H1 (cell line): Measurements from ENCODE around the gene GAS7. TPM values are rescaled to one million over a fixed set of nuclear protein-coding genes. Genes with fewer than 3 reads are reported as not detected.

Source experiments
- CTCF ChIA-PET: fragments of 300-600 bp; sonication (Branson Sonifier 250); formaldehyde crosslinking; loops from one replicate; lab custom pipeline; 2021; ENCODE audit not compliant: partially characterized antibody; lab: Charles Lee
- POLR2A ChIA-PET: fragments of 300-600 bp; sonication (Branson Sonifier 250); formaldehyde crosslinking; loops from one replicate; lab custom pipeline; 2021; ENCODE audit warnings: inconsistent platforms; ENCODE audit not compliant: partially characterized antibody; lab: Charles Lee
- DNase-seq, 2 experiments: peaks; one replicate each; pipeline versions ENCODE4 v3.0.0 to v3.0.0-alpha.2; 2010 to 2022; ENCODE audit warnings: low spot score in 2 of 2, low read depth in 1 of 2, mixed read lengths in 1 of 2
- FAIRE-seq: peaks from 2 replicates; lab custom pipeline; 2011; peaks lifted over from hg19 to GRCh38; lab: Jason Lieb, UNC
- H2AFZ ChIP-seq: 2 replicates; pipeline ENCODE4 v1.8.1; 2012; ENCODE audit warnings: low read length, inconsistent platforms
- H2AK5ac ChIP-seq: 2 replicates; pipeline ENCODE4 v1.6.1; 2013; ENCODE audit warnings: low read depth, low read length
- H2BK120ac ChIP-seq: replicated peaks from 2 replicates; pipeline ENCODE3; 2013; ENCODE audit warnings: low read depth, low read length, inconsistent platforms
- H2BK12ac ChIP-seq: 2 replicates; pipeline ENCODE4 v1.6.1; 2013; ENCODE audit warnings: low read depth, low read length
- H2BK15ac ChIP-seq: 2 replicates; pipeline ENCODE4 v1.6.1; 2013; ENCODE audit warnings: low read length
- H2BK20ac ChIP-seq: 2 replicates; pipeline ENCODE4 v1.6.1; 2013; ENCODE audit warnings: low read length
- H2BK5ac ChIP-seq: 2 replicates; pipeline ENCODE4 v1.6.1; 2013; ENCODE audit warnings: low read depth, low read length
- H3K14ac ChIP-seq: 2 replicates; pipeline ENCODE4 v1.6.1; 2013; ENCODE audit warnings: inconsistent platforms; ENCODE audit not compliant: insufficient read length
- H3K18ac ChIP-seq: 2 replicates; pipeline ENCODE4 v1.6.1; 2013; ENCODE audit warnings: low read length; ENCODE audit errors: extremely low read depth
- H3K23ac ChIP-seq: 2 replicates; pipeline ENCODE4 v1.6.1; 2013; ENCODE audit warnings: inconsistent platforms; ENCODE audit not compliant: insufficient read length
- H3K23me2 ChIP-seq: 2 replicates; pipeline ENCODE4 v1.6.1; 2013; ENCODE audit warnings: low read depth, low read length
- H3K27ac ChIP-seq: 2 replicates; pipeline ENCODE4 v1.6.1; 2011; ENCODE audit warnings: low read depth, low read length, inconsistent platforms
- H3K27me3 ChIP-seq, 4 experiments: replicated peaks in 1 of 4; 1 replicate in 1 of 4; 2 replicates in 3 of 4; pipeline versions ENCODE4 v1.6.1 to v1.8.1; 2011 to 2013; ENCODE audit warnings: low read length in 3 of 4, mild to moderate bottlenecking in 3 of 4, inconsistent platforms in 2 of 4, mixed read lengths in 2 of 4, moderate library complexity in 1 of 4; ENCODE audit not compliant: control insufficient read depth in 3 of 4, insufficient read depth in 3 of 4; ENCODE audit errors: extremely low read depth in 1 of 4
- H3K36me3 ChIP-seq, 4 experiments: 2 replicates each; pipeline versions ENCODE4 v1.6.1 to v1.8.1; 2011 to 2013; ENCODE audit warnings: mild to moderate bottlenecking in 4 of 4, low read length in 3 of 4, moderate library complexity in 2 of 4, control low read depth in 1 of 4, inconsistent platforms in 1 of 4; ENCODE audit not compliant: insufficient read depth in 4 of 4, control insufficient read depth in 2 of 4
- H3K4ac ChIP-seq: replicated peaks from 2 replicates; pipeline ENCODE3; 2013; ENCODE audit warnings: low read length, low read depth, mixed read lengths, inconsistent platforms; ENCODE audit not compliant: insufficient read length
- H3K4me1 ChIP-seq, 4 experiments: replicated peaks in 1 of 4; 1 replicate in 1 of 4; 2 replicates in 3 of 4; pipeline versions ENCODE4 v1.6.1 to v1.8.1; 2011 to 2013; ENCODE audit warnings: low read length in 3 of 4, inconsistent platforms in 2 of 4, mixed read lengths in 1 of 4; ENCODE audit not compliant: insufficient read depth in 4 of 4, control insufficient read depth in 3 of 4
- H3K4me2 ChIP-seq, 2 experiments: 2 replicates each; pipeline versions ENCODE4 v1.6.1 to v1.8.1; 2011 to 2013; ENCODE audit warnings: low read depth in 2 of 2, low read length in 2 of 2, control low read depth in 1 of 2, inconsistent platforms in 1 of 2, mild to moderate bottlenecking in 1 of 2; ENCODE audit not compliant: insufficient read depth in 1 of 2
- H3K4me3 ChIP-seq, 4 experiments: fragments of 200-600, 300-600 bp in 1 of 4; sonication (generic), shearing (Covaris generic), sonication (Bioruptor Twin) in 1 of 4; 2 replicates each; pipeline versions ENCODE4 v1.5.1 to v1.8.1; 2011 to 2016; ENCODE audit warnings: low read length in 4 of 4, low read depth in 3 of 4, control low read depth in 2 of 4, inconsistent platforms in 2 of 4, mild to moderate bottlenecking in 2 of 4, mixed read lengths in 1 of 4, moderate library complexity in 1 of 4; ENCODE audit not compliant: insufficient read depth in 2 of 4; ENCODE audit errors: extremely low read depth in 1 of 4
- H3K56ac ChIP-seq: replicated peaks from 2 replicates; pipeline ENCODE3; 2013; ENCODE audit warnings: low read depth, mild to moderate bottlenecking, mixed read lengths, low read length, inconsistent platforms; ENCODE audit not compliant: insufficient read length
- H3K79me1 ChIP-seq: 2 replicates; pipeline ENCODE4 v1.6.1; 2013; ENCODE audit warnings: low read depth, low read length, control low read depth
- H3K79me2 ChIP-seq, 2 experiments: 2 replicates each; pipeline versions ENCODE4 v1.6.1 to v1.8.1; 2012 to 2013; ENCODE audit warnings: low read length in 2 of 2, mild to moderate bottlenecking in 2 of 2, inconsistent platforms in 1 of 2; ENCODE audit not compliant: insufficient read depth in 2 of 2, control insufficient read depth in 1 of 2
- H3K9ac ChIP-seq, 4 experiments: replicated peaks in 1 of 4; 1 replicate in 1 of 4; 2 replicates in 3 of 4; pipeline versions ENCODE4 v1.6.1 to v1.8.1; 2011 to 2013; ENCODE audit warnings: low read depth in 3 of 4, low read length in 3 of 4, control low read depth in 2 of 4, mild to moderate bottlenecking in 2 of 4, moderate library complexity in 2 of 4, inconsistent platforms in 1 of 4; ENCODE audit errors: extremely low read depth in 1 of 4
- H3K9me3 ChIP-seq, 2 experiments: 2 replicates each; pipeline versions ENCODE4 v1.6.1 to v1.8.1; 2012 to 2013; ENCODE audit warnings: mild to moderate bottlenecking in 2 of 2, moderate library complexity in 2 of 2, control low read depth in 1 of 2, inconsistent platforms in 1 of 2, low read depth in 1 of 2, low read length in 1 of 2, mixed read lengths in 1 of 2; ENCODE audit not compliant: insufficient read depth in 2 of 2
- H4K20me1 ChIP-seq, 2 experiments: replicated peaks in 1 of 2; 2 replicates each; pipeline versions ENCODE3 to v1.8.1; 2011 to 2013; ENCODE audit warnings: inconsistent platforms in 2 of 2, low read length in 2 of 2, mild to moderate bottlenecking in 1 of 2; ENCODE audit not compliant: insufficient read depth in 2 of 2, control insufficient read depth in 1 of 2
- H4K5ac ChIP-seq: 2 replicates; pipeline ENCODE4 v1.6.1; 2013; ENCODE audit warnings: low read length, low read depth, mixed read lengths, inconsistent platforms; ENCODE audit not compliant: insufficient read length
- H4K8ac ChIP-seq: 2 replicates; pipeline ENCODE4 v1.8.0; 2013; ENCODE audit warnings: mild to moderate bottlenecking, moderate library complexity, low read length, inconsistent platforms; ENCODE audit not compliant: insufficient read depth; ENCODE audit errors: extremely low read depth
- H4K91ac ChIP-seq: replicated peaks from 2 replicates; pipeline ENCODE3; 2013; ENCODE audit warnings: low read length, mixed read lengths, inconsistent platforms; ENCODE audit not compliant: insufficient read length
- BCL11A ChIP-seq, 2 experiments: IDR thresholded peaks; one replicate each; pipeline ENCODE4 v1.6.1; 2011; ENCODE audit warnings: low read depth in 2 of 2, low read length in 2 of 2, mild to moderate bottlenecking in 2 of 2
- CHD1 ChIP-seq: IDR thresholded peaks from 2 replicates; pipeline ENCODE4 v1.6.1; 2012; ENCODE audit warnings: low read depth, low read length, improper control_type of control experiment
- HDAC2 ChIP-seq, 2 experiments: fragments of 300-600 bp in 1 of 2; sonication (generic) in 1 of 2; IDR thresholded peaks; 2 replicates each; pipeline ENCODE4 v1.6.1; 2011 to 2012; ENCODE audit warnings: low read depth in 2 of 2, low read length in 2 of 2, mild to moderate bottlenecking in 2 of 2, moderate library complexity in 2 of 2, borderline replicate concordance in 1 of 2, inconsistent platforms in 1 of 2
- JUN ChIP-seq: IDR thresholded peaks from 2 replicates; pipeline ENCODE4 v1.6.1; 2011; ENCODE audit warnings: low read depth, mild to moderate bottlenecking, improper control_type of control experiment, low read length
- RAD21 ChIP-seq, 2 experiments: IDR thresholded peaks in 1 of 2; conservative IDR thresholded peaks in 1 of 2; 2 replicates each; pipeline ENCODE4 v1.6.1; 2011; ENCODE audit warnings: low read depth in 2 of 2, low read length in 2 of 2, improper control_type of control experiment in 1 of 2, inconsistent platforms in 1 of 2, mild to moderate bottlenecking in 1 of 2, moderate library complexity in 1 of 2
- SAP30 ChIP-seq: fragments of 300-600 bp; sonication (generic); IDR thresholded peaks from 2 replicates; pipeline ENCODE4 v1.7.1; 2012; ENCODE audit warnings: low read length, moderate library complexity, mild to moderate bottlenecking, inconsistent platforms; ENCODE audit not compliant: insufficient read depth, insufficient replicate concordance
- SIRT6 ChIP-seq: IDR thresholded peaks from one replicate; pipeline ENCODE4 v1.7.1; 2012; ENCODE audit warnings: low read length, inconsistent platforms
- SP2 ChIP-seq: IDR thresholded peaks from 2 replicates; pipeline ENCODE4 v1.6.1; 2012; ENCODE audit warnings: mild to moderate bottlenecking, low read length, inconsistent platforms
- TBP ChIP-seq: IDR thresholded peaks from 2 replicates; pipeline ENCODE4 v1.6.1; 2011; ENCODE audit warnings: low read depth, low read length, improper control_type of control experiment
- ZNF274 ChIP-seq: IDR thresholded peaks from 2 replicates; pipeline ENCODE4 v1.7.0; 2012; ENCODE audit warnings: low read length, borderline replicate concordance; ENCODE audit errors: extremely low read depth
- WGBS, 2 experiments: shearing (Covaris generic) in 1 of 2; methylation state at CpG; one replicate each; pipeline versions ENCODE4 v1.1.6 to v1.1.7; 2013 to 2015; ENCODE audit warnings: low lambda C conversion rate in 2 of 2, mixed read lengths in 2 of 2, inconsistent platforms in 1 of 2, low coverage in 1 of 2, missing lambda C conversion rate in 1 of 2; ENCODE audit not compliant: insufficient replicate concordance in 2 of 2, insufficient coverage in 1 of 2, insufficient read length in 1 of 2; ENCODE audit errors: extremely low coverage in 1 of 2, missing lambda C conversion rate in 1 of 2; 5-methylcytosine and 5-hydroxymethylcytosine counted together
- polyA plus RNA-seq, 7 experiments: library from polyadenylated mRNA; depleted of rRNA in 3 of 7; stranded (reverse) in 5 of 7; unstranded in 2 of 7; fragments of >200 nt in 5 of 7; fragments of 200-250 nt in 2 of 7; gene quantifications; 1 replicate in 5 of 7; 2 replicates in 1 of 7; 4 replicates in 1 of 7; pipeline versions ENCODE4 v1.2.1 to v1.2.3, GENCODE V29; 2011 to 2013; ENCODE audit warnings: missing spikeins in 2 of 7, mixed read lengths in 2 of 7
- total RNA-seq: library from RNA; stranded (reverse); fragmentation: NEBNext Ultra II Directional; extraction: Animal tissue kit (Norgen Biotek cat#: 25700); gene quantifications from 2 replicates; pipeline ENCODE4 v1.2.1, GENCODE V29; 2021
- TF ChIP-seq, protein P1 (sequence below): IDR thresholded peaks from 2 replicates; pipeline ENCODE4 v1.6.1; 2011; ENCODE audit warnings: low read length, improper control_type of control experiment

GAS7 gene
- total and polyA plus RNA-seq, 2 of the 8 experiments (the other 6 are each of a cell fraction or from before 2014, with no cell fraction given): 5.0 to 14.5 TPM

DNA sequence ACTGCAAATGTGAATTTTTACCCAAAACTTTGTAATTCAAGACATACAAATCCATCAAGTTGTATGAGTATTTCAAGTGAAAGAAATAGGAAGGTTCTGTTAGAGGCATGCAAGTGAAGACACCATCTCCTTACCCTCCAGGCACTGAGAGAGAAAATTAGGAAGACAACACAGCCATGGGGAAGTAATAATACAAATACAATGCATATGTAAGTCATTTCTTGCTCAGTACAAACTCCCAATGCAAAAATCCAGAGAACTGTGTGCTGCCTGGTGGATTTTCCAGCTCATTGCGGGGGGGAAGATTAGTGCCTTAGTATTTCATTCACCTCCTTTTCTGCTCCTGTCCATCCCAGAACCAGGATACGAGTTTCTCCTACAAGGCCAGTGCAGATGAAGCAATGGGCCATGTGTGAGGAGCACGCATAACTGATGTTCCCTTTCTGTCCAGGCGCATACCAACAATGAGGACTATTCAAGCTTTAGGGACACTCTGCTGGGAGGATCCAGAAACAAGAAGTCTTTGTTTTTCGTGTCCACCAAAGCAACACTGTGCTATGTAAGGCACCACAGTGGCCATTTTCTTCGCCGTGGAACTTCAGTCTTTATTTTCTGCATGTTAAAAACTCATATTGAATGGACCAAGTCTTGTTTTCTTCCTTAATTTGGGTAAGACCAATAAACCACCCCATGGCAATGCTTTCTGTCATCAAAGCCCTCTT, 149.6 kb downstream of the GAS7 start:
- no peak overlapping the region for H4K8ac ChIP-seq
- H3K14ac ChIP-seq: no peak overlapping the region
- ChIA-PET CTCF (interaction anchor here (0.6 to 1.1 kb wide), 2 partner anchors 13 to 511 kb away, joined by 3 read pairs; no protein-coding TSS in a partner anchor), POLR2A (no interaction called here)
- H2BK12ac ChIP-seq: no peak overlapping the region
- no peaks in the 10 kb centered on the region for H3K9me3 ChIP-seq
- no peaks in the 10 kb centered on the region for H3K36me3 ChIP-seq
- no peak for FAIRE-seq
- no peak overlapping the region for H3K56ac ChIP-seq
- no peak overlapping the region for H4K91ac ChIP-seq
- no peak overlapping the region; the same call in 1 of the 2 replicates for H2BK20ac ChIP-seq
- H3K4ac ChIP-seq: no peak overlapping the region
- no peak overlapping the region for H3K23ac ChIP-seq
- DNase-seq: no peak
- H3K4me3 ChIP-seq: no peak overlapping the region
- H3K4me1 ChIP-seq: peaks cover 0 to 7% (median 2%) of the 10 kb centered on the region in 4 experiments; a peak in 1 of 7 replicates
- H3K23me2 ChIP-seq: no peaks in the 10 kb centered on the region
- WGBS, 2 experiments: 88% methylated on average over 7 of the region's 7 CpGs; no CpG with 5 or more reads in 1 of the 2 experiments
- no peak overlapping the region for H3K9ac ChIP-seq
- H2AFZ ChIP-seq: no peak overlapping the region
- H4K5ac ChIP-seq: no peak overlapping the region
- no peaks in the 10 kb centered on the region for H3K79me1 ChIP-seq
- no peaks in the 10 kb centered on the region; a peak in 1 of 7 replicates for H3K27me3 ChIP-seq
- H4K20me1 ChIP-seq: peaks cover 0 to 2% of the 10 kb centered on the region in 2 experiments
- peak overlapping the region; percentile 24; the same call in 1 of the 2 replicates for H3K18ac ChIP-seq
- H2BK15ac ChIP-seq: no peak overlapping the region
- H2BK120ac ChIP-seq: no peak overlapping the region
- no peak overlapping the region for H3K27ac ChIP-seq
- H3K79me2 ChIP-seq: no peaks in the 10 kb centered on the region; a peak in 1 of 4 replicates
- H3K4me2 ChIP-seq: no peak overlapping the region
- H2AK5ac ChIP-seq: peak overlapping the region; percentile 56; the same call in 1 of the 2 replicates
- H2BK5ac ChIP-seq: no peak overlapping the region
- TF ChIP-seq ZNF274 (no peak), SIRT6 (no peak), SP2 (no peak), BCL11A (IDR thresholded peaks at IDR 0.05; ENCODE audit: low read depth in 2 of 2, low read length in 2 of 2) (no peak), CHD1 (no peak), HDAC2 (IDR thresholded peaks at IDR 0.05; ENCODE audit: borderline replicate concordance in 1 of 2, low read depth in 2 of 2, low read length in 2 of 2) (no peak), SAP30 (no peak), TBP (no peak), JUN (no peak), RAD21 (IDR thresholded peaks at IDR 0.05 in 1 of 2, conservative IDR thresholded peaks at IDR 0.05 in 1 of 2; ENCODE audit: low read depth in 2 of 2, low read length in 2 of 2) (no peak)
- TF ChIP-seq, protein P1, sequence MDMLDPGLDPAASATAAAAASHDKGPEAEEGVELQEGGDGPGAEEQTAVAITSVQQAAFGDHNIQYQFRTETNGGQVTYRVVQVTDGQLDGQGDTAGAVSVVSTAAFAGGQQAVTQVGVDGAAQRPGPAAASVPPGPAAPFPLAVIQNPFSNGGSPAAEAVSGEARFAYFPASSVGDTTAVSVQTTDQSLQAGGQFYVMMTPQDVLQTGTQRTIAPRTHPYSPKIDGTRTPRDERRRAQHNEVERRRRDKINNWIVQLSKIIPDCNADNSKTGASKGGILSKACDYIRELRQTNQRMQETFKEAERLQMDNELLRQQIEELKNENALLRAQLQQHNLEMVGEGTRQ: no peak
